HG02588 (cell line): ENCODE measurements around the gene FAR2.
"Not testable (repeated sequence)": the region's sequence is repeated elsewhere in the genome, so short reads cannot be mapped to it uniquely, and the experiment has no call there.

Source experiments
- ATAC-seq: cut with Tn5 transposase; IDR thresholded peaks from one replicate; pipeline ENCODE4 v1.9.1; 2021; ENCODE audit warnings: mild to moderate bottlenecking, moderate library complexity; ENCODE audit not compliant: unreplicated experiment

The FAR2 gene

DNA sequence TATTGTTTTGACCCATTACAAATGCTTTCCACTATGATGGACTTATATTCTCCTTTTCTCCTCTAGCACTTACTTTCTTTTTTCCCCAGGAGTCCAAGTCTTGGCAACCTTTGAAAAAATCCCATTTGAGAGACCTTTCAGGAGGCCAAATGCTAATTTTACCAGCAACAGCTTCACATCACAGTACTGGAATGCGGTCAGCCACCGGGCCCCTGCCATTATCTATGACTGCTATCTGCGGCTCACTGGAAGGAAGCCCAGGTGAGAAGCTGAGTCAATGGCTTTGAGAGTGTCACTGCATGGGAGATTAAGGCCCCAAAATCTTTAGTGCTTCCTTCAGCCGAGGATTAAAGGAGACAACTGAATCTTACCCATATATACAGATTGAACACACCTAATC, 167.7 kb downstream of the FAR2 start:
- no peak for ATAC-seq

DNA sequence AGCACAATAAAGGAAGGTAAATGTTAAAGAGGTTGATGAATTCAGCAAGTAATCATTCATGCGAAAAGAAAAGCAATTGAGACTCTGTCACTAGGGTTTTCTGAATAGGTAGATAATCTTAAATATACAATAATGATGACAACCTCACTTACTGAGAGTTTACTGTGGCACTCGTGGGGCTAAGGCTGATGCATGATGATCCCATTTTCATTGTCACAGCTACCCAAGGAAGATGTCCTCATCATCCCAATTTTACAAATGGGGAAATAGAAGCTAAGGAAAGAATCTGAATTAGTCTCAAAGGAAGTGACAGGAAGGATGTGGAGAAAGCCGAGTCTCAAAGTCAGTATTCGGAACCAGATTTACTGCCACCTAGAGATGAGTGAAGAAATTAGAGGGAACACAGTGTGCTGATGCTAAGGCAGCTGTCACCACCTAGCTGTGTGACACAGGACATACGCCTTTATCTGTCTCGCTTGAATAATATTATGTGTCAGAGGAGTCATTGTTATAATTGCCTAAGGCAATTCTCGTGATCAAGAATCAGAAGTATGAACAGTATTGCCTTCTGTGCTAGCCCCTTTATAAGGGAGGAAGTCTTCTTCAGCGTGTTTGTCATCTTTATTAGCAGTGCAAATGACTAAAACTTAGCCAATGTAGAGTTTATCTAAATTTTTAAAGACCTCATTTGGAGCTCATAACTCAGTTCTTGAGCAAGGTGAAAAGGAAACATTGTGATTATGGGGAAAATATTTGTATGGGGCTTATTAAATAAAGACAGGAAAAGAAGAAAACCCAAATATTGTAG, 168.7 kb downstream of the FAR2 start:
- peak; percentile 100 for ATAC-seq

DNA sequence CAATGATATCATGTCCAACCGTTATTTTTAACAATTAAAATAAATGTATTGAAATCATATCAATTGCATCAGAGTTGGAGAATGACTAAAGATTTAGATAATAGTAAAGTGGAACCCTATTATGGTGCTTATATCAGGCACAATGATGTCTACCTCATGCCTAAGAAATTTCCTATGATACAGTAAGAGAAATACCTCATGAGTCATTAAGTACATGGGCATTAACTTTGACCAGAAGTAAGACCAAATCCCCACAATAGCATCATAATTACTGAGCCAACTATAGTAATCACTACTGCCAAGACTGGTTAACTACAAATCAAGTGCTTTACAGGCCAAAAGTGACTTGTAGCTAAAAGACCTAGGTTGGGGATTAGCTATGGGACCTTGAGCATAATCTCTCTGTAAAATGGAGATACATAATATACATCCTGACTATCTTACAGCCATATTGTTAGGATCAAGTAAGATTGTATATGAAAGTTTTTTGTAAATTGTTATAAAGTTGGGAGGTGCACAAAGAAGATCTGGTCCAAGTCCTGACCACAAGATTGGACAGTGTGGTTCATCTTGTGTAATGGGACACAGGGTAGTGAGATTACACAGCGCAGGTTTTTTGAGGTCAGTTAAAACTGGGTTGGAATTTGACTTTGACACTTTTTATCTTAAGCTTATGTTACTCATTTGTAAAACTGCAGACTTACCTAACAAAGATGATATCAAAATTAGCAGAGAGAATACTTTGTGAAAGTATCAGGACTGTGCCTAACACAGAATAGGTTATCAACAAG, 171.4 kb downstream of the FAR2 start:
- ATAC-seq = no peak

DNA sequence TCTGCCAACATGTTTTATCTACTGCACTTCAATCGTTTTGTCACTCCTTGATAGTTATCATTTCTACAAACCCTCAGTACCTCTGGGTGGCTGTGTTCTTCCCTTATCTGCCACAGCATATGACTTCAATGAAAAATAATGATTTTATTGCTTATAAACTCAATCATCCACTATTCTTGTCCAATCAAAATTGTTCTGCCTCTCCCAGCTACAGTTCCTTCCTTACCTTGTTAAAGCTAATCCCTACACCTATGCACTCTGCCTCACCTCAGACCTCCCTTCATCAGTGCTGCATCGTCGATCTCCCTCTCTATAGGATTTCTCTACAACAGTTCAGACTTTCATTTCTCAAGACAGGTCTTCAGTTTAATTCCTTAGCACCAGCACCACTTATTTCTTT, 173.1 kb downstream of the FAR2 start:
- ATAC-seq = no peak

DNA sequence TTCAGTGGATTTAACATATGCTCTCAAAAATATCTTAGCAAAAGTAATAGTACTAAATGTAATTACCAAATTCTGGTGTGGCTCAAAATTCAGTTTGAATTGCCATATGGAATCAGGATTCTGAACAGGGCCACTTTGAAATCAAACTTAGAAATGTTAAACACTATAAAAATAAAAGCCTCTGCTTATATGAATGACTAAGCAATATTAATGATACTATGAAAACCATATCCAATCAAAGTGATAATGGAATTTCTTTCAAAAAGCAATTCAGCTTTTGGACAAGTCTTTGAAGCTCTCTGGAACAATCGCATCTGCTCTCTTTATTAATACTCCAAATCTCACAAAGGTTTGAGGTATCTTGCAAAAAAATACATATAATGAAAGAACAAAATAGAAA, 180.3 kb downstream of the FAR2 start:
- ATAC-seq = no peak

DNA sequence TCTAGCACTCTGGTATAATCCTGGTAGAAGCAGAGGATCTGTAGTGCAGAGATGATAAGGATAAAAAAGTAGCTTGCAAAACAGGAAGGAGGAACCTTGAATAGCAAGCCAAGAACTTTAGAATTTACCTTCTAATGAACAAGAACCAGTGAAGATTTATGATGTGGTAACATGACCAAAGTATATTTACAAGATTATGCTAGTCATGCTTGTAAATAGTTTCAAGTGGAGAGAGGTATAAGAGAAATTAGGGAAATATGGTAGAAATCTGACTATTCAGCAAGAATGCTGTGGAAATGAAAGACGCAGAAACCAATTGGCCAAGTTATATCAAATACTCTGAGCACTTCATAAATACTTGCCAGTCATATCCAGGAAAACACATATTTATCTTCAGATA, 184.1 kb downstream of the FAR2 start:
- ATAC-seq = no peak

DNA sequence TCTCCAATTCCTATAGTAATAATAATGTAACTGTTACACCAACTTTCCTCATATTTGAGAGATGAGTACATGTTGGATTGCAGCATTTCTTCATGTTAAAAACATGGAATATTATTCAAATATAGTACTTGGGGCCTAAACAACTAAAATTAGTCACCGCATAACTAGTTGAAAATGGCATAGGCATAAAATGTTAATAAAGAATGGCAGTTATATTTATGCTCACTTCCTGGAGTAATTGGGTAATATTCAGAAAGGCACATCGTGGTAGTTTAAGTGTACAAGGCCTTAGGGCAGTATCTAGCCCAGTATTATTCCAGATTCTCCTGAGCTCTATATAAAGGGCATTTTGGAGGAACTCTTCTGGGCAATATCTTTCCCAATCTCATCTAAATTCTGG, 185.9 kb downstream of the FAR2 start:
- ATAC-seq = no peak

DNA sequence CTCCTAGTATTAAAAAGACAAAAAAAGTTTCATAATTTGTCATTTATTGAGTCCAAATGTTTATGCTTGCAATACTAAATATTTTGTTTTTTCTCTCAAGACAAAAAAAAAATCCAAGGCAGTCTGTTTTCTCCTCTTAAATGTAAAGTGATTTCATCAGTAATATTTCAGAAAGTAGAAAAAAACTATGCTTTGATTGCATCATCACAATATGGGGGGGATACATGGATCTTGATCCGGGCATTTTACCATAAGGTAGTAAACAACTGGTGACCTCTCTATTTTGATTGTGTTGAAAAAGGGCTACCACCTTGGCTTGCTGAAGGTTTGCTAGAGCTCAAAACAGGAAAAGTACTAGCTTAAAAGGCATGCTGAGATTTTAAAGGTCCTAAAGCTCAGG, 188.2 kb downstream of the FAR2 start:
- ATAC-seq = no peak

DNA sequence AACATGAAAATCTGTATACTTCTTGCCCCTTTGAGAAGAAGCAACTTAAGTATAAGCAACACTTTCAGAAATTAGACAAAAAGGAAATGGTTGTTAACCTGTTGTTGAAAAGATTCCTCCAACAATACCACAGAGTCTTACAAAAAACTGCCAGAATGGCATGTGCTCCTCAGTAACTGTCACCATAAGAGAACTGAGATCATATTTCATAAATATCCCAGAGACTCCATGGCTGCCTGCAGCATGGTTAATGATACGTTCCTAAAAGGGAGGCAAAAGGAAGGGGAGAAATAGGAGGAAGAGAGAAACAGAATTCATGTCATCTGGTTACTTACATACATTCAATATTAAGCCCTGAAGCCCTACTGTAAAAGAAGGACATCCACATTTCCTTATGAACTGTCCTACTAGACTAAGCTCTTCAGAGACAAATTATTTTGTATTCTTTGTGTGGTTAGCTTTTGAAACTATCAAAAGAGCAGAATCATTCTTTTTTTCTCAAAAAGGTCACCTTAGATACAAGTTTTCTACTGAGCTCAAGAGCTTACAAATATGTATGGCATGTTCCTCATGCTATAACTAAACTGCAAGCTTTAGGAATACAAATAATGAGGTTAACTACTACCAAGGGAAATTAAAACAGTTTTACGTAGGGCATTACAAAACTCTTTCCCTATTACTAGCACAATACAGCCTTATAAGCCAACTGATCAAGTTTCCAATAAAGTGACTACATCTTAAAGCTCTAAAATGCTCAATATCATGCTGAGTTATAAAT, 194.1 kb downstream of the FAR2 start:
- no peak for ATAC-seq

DNA sequence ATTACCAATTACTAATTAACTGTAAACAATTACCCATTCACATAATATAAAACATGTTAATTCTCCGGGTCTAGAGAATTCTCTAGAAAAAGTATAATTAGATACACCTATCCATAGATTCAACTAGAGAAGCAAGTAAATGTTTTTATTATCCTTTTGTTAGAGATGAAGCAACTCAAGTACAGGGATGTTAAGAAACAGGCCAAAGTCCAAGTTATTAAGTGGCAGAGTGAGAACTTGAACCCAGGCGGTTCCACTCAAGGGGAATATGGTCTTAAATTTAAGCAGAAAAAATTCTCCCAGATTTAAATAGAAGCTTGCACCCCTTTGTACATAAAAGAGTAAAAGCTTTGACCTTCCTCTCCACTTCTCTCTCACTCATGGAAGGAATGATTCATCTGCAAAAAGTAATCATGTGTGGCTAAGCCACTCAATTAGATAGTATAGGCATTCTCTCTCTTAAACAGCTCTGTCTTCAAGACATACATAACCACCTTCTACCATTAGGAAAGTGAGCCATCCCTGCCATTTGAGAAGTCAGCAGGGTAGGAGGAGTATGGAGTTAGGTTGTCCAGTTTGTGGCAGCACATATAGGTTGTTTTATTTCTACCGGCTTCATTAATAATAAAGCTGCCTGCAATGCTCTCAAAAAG, 197.8 kb downstream of the FAR2 start:
- ATAC-seq = no peak

DNA sequence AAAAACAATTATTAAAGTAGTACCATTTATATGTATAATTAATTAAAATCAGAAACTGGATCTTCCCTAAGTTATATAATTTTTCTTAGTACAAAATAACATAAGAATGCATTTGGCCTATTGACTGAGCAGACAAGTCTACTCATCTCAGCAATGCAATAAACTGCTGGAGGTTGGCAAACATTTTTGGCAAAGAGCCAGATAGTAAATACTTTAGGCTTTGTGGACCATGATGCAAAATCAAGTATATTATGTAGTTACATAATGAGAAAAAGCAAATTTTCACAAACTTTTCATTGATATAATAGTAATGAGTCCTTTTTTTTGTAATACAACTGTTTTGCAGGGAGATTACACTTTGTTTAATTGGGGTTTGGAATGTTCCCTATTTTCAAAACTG, 201.0 kb downstream of the FAR2 start:
- ATAC-seq = no peak

DNA sequence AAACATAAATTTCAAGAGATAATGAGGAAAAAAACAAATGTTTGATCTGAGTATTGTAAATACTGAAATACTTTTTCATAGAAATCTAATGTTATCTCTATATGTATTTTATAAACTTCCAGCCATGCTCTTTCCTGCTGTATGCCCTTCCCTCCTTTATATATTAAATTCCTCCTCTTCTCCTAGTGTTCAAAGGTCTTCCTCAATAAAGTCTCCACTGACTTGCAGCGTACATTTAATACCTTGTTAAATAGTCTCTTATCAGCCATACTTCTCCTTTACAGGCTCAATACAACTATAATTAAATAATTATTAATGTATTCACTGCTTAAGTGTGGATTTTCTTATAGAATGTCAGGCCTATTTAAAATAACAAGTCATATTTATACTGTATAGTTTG, 205.9 kb downstream of the FAR2 start:
- ATAC-seq = no peak

DNA sequence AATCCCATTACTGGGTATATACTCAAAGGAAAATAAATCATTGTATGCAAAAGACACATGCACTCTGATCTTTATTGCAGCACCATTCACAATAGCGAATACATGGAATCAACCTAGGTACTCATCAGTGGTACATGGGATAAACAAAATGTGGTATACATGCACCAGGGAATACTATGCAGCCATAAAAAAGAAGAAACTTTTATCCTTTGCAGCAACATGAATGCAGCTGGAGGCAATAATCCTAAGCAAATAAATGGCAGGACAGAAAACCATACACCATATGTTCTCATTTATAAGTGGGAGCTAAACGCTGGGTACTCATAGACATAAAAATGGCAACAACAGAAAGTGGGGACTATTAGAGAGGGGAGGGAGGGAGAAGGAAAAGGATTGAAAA, 216.0 kb downstream of the FAR2 start:
- no peak for ATAC-seq

DNA sequence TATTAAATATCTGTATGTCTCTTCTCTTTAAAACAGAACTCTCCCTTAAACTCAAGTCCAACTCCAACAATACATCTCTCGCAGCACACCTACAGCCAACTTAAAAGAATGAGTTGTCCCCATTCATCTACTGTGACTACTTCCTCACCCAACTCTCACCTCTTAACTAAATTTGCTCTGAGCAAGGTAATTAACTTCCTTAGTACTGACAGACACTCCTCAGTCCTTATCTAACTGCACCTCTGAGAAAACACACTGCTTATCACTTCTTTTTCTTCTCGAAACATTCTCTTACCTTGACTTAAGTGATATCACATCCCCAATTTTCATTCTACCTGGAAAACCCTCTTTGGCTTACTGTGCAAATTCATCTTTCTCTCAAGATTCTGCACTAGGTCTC, 224.9 kb downstream of the FAR2 start:
- ATAC-seq = no peak

DNA sequence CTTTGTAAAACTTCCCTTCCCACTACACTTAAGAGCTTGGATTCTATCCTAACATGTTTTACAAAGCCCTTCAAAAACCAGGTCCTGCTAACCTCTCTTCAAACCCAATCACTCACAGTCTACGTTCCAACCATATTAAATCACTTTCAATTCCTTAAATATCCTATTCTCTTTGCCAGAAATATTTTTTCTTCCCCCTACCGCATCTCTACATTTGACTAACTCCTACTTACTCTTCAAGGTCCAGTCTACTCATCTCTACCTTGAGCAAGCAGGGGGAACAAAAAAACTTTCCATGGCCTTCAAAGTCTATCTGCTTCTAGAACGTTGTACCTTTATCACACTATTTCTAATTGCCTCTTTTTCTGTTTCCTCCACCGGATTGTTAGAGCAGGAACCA, 225.8 kb downstream of the FAR2 start:
- no peak for ATAC-seq

DNA sequence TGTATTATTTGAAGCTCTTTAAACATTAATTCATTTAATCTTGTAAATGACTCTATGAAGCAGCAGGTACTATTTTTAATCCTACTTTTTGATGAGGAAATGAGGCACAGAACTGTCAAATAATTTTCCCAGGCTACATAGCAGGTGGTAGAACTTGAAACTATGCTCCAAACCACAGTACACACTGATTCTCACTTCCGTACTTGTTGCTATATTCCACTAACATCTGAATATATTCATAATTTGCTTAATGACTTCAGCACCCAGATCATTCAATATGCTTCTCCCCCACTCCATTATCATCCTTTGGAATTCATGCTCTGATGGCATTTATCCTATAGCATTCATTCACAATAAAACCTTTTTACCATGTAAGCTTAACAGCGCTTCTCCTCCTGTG, 227.0 kb downstream of the FAR2 start:
- ATAC-seq = no peak

DNA sequence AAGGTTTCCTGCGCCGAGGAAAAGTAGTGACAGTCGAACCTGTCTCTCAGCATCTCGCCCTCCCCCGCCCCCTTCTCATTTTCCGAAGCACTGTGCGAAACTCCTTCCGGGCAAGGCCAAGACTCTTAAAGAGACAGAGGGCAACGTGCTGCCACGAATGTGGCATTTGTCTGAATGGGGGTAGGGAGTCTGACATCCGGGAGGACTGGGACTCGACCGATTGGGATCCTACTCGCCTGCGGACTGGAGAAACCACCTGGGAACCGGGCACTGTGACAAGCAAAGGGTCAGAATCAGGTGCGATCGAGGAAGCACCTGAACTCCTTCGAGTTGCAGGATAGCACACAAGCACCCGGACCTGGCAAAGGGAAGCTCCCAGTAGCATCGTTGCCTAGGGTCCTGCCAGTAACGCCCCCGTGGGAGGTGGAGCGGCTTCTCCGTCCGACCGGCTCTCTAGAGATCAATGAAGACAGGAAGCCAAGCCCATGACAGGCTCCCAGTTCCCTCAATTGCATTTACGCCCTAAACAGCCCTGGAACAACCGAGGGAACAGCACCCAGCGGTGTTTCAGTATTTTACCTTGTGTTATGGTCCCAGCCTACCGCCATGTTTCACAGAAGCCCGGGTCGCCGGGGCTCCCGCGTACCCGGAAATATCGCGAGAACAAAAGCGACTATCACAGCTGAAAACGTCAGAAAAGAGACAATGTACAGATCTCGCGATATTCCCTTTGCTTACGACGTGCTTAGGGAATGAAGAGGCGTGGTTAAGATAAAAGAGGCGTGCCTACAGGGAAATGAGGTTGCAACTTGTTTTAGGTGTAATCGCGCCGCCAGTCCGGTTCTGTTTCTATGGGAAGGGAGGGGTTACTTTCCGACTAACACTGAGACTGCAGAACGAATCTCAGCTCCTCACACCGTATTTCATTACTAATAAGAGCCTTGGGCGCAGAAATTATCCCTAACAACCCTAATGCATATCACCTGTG, 231.8 kb downstream of the FAR2 start, which contains the start of gene ERGIC2:
TSS of gene ERGIC2 (minus strand) at position 637 of the 988 bp plus-strand sequence. CDS start 9,539 bp downstream, outside the sequence.
- ATAC-seq = peak; percentile 95

DNA sequence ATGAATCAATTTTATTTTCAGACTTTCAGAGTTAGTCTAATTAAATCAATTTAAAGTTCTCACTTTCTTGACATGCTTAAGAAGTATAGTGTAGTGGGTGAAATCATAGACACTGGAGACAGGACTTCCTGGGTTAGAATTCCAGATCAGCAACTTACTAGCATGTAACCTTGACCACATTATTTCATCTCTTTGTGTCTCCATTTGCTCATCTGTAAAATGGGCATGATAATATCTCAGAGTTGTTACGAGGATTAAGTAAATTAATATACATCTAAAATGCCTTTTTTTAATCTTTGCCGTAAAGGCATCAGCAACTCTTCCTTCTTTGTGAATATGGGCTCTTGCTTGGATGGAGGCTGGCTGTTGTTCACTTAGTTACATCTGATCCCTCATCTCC, 233.2 kb downstream of the FAR2 start:
- ATAC-seq = no peak

DNA sequence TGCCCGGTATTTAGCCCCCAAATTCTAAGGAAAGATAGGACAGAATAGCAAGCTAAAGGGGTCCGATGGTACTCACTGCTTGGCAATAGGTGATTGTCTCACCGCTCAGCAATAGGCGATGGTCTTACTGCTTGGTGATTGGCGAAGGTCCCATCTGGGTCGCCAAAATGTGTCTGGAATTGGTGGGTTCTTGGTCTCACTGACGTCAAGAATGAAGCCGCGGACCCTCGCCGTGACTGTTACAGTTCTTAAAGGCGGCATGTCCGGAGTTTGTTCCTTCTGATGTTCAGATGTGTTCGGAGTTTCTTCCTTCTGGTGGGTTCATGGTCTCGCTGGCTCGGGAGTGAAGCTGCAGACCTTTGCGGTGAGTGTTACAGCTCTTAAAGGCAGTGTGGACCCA, 236.1 kb downstream of the FAR2 start:
- ATAC-seq = not testable (repeated sequence)
